ENCODE data around the gene TPM3.
"Not testable (repeated sequence)": the region's sequence is repeated elsewhere in the genome, so short reads cannot be mapped to it uniquely, and the experiment has no call there.

Gene TPM3

GRCh38 chr1:154158307-154159125, 33.4 kb downstream of the TPM3 start:
- DNase-seq = peak; percentile 55

DNA sequence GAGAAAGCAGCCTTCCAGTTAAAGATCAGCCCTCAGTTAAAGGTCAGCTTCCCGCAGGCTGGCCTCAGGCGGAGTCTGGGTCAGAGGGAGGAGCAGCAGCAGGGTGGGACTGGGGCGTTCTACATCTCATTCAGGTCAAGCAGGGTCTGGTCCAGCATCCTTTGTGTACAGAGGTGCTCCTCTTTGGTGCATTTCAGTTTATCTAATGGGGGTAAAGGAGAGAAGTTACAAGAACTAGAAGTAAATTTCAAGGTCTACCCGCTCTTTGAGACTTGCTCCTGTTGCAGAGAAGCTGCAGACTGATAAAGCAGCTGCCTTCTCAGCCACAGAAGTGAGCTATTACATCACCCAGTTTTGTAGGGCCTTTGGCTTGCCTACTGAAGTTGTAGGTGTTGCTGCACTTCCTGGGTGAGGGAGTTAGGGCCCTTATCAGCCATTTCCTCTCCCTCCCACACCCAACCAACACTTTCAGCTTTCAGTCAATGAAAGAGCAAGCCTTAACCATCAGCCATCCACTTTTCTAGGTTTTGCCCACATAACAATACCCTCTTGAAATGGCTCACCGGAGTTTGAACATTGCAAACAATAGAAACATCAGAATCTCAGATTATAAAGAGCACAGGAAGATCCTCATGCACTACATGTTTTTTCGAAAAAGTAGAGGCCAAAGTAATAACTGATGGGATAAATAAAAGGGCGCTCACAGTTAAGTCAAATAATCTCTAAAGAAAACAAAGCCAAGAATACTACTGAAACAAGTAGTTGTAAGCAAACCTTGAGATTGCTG, 34.2 kb downstream of the TPM3 start:
- peak; percentile 97 for DNase-seq

- no peak for DNase-seq
Measured at GRCh38 chr1:154155251-154155650, 36.6 kb downstream of the TPM3 start.

DNA sequence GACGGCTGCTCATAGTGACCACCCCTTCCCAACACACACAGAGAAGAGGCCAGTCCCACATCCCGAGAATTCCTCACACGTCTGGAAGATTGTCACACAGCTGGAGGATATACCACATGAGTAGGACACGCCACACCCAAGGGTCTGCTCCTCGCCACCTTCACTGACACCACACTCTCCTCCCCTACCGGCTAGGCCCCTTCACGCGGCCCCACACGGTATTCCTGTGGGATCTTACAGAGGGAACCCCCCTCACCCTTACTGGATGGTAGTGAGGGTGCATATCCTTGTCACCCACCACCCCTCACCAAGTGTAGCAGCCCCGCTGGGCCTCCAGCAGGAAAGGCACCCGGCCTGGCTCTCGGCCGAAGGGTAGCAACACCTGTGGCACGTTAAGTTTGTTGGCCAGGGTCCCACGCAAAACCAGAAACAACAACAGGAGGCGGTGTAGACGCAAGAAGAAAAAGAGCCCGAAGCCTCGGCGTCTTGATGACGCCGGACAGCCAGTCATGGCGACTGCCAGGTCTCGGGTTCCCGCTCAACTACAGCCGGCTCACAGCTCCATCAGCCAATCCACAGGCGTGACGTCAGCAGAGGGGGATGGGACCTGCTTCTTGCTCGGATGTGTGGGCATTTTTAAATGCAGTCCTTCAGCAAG, 37.2 kb downstream of the TPM3 start, which contains the start of gene NUP210L:
Gene NUP210L (minus strand): TSS at position 540 of the 658 bp plus-strand sequence.
- DNase-seq = no peak

DNA sequence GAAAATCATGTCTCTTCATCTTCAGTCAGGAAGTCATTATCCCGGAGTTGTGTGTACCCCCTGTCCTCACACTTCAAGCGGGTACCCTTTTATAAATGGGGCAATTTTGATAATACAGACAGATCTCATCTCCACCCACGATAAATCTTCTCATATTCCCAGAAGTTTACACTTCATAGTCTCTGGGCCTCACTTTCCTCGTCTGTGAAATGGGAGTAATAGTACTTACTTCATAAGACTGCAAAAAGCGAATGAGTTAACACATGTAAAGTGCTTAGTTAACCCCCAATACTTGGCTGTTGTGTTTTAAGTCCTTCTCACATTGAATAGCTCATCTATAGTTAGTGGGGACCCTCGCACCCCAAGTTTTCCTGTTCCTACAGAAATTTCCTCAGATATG, 37.8 kb downstream of the TPM3 start:
- no peak for DNase-seq

GRCh38 chr1:154151311-154151710, 40.6 kb downstream of the TPM3 start:
- no peak for DNase-seq

GRCh38 chr1:154148807-154149206, 43.1 kb downstream of the TPM3 start:
- DNase-seq = peak; percentile 59

DNA sequence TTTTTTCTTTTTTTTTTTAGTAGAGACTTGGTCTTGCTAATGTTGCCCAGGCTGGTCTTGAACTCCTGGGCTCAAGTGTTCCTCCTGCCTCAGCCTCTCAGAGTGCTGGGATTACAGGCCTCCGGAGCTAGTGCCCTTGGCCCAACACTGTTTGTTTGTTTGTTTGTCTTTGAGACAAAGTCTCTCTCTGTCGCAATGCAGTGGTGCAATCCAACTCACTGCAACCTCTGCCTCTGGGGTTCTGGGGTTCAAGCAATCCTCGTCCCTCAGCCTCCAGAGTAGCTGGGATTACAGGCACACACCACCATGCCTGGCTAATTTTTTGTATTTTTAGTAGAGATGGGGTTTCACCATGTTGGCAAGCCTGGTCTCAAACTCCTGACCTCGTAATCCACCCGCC, 44.4 kb downstream of the TPM3 start:
- DNase-seq = not testable (repeated sequence)

- no peak for DNase-seq
Measured at GRCh38 chr1:154145986-154146385, 45.9 kb downstream of the TPM3 start.

- DNase-seq = no peak
Measured at GRCh38 chr1:154142358-154142757, 49.5 kb downstream of the TPM3 start.

DNA sequence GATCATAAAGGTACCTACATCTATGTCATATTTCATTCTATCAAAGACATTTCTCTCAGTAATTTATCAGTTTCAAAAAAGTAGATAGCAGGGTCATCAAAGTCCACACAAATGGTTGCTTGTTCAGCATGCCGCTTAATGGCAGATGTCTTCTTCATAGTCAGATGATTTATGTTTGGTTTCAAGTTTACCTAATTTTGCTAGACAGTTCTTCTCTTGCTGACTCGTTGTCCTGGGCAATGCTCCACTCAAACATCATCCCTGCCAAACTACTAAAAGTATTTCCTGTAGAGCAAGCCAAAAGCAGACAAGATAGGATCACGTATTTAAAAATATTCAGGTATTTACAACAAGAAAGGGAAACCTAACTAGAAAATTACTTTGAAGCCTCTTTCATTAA, 50.7 kb downstream of the TPM3 start:
- no peak for DNase-seq

GRCh38 chr1:154137888-154138287, 54.0 kb downstream of the TPM3 start:
- DNase-seq = no peak

DNA sequence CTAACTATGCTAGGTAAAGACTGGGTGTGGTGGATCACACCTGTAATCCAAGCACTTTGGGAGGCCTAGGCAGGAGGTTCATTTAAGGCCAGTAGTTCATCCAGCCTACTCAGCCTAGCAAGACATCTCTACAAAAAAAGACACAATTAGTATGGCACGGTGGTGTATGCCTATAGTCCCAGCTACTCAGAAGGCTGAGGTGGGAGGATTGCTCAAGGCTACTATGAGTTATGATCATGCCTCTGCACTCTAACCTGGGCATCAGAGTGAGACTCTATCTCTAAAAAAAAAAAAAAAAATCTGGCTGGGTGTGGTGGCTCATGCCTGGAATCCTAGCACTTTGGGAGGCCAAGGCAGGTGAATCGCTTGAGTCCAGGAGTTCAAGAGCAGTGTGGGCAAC, 58.6 kb downstream of the TPM3 start:
- no peak for DNase-seq

DNA sequence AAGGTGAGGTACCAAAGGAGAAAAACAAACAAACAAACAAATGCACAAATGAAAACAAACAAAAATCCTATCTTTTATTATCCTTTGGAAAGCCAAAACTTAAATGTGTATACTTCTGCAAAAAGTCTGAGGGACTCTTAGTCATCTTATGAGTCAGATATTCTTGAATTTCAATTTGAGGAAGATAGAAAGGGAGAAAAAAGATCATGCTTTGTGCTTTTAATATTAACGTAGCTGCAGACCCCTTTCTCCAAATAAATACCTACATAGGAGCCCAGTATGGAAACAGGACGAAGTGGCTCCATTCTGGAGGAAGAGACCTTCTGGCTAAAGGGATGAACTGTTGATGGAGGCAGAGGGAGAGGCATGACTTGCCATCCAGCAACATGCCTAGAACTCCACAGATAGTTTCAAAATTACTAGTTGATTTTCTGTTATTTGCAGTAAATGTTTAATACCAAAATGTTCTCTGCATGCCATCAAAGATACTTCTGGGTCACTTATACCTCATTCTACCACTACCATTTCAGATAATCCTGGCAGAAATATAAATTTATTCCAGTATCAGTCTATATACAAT, 62.4 kb downstream of the TPM3 start:
- DNase-seq = no peak

DNA sequence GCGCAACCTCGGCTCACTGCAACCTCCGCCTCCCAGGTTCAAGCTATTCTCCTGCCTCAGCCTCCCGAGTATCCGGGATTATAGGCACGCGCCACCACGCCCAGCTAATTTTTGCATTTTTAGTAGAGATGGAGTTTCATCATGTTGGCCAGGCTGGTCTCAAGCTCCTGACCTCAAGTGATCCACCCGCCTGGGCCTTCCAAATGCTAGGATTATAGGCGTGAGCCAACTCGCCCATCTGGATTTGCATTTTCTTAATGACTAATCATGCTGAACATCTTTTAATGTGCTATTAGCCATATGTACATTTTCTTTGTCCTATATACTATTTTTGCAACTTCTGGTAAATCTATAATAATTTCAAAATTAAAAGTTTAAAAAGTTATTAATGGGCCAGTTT, 68.7 kb downstream of the TPM3 start:
- not testable (repeated sequence) for DNase-seq

GRCh38 chr1:154117642-154118041, 74.3 kb downstream of the TPM3 start:
- DNase-seq = no peak

DNA sequence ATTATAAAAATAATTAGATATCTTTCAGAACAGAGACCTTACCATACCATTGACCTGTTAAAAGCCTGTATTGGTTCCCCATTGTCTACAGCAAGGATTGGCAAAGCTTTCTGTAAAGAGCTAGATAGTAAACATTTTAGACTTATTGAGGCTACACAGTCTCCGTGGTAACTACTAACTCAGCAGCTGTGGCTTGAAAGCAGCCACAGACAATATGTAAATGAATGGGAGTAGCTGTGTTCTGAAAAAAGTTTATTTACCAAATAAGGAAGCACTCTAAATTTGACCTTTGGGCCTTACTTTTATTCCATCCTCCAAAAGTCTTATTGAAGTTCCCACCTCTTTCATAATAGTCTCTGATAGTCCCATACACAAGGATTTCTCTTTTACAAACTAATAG, 76.7 kb downstream of the TPM3 start:
- DNase-seq = no peak
